Measurements from ENCODE around the gene CDCA4.

Gene CDCA4

GRCh38 chr14:104975481-104976197 is 45.2 kb downstream of the CDCA4 start:
- no peak for DNase-seq (ENCODE audit: low spot score)

DNA sequence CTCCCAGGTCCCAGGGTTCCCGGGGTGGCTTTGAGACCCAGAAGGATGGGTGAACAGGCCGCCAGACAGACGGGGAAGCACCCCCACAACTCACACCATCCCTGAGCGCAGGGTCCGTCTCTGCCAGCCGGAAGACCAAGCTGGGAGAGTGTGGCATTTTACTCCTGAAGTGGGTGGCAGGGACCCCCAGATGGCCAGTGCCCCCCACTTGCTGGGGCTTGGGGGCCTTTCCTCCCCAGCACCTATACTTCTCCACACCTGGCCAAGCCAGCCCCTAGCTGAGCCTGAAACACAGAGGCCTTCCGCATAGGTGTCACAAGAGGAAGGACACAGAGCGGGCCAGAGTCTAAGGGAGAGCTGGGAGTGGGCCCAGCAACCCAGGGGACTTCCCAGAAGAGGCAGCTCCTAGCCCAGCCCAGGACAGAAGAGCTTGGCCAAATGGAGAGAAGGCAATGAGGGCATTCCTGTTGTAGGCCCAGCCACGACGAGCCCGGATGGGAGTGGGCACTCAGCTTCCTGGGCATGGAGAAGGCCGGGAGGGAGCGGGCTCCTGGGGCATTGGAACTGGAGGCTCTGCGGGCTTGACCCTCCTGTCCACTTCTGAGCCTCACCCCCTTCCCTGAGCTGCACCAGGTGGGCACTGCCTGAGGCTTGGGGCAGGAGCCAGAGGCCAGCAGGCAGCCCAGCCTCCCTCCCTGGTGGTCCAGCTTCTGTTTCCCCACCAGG is 46.1 kb downstream of the CDCA4 start:
- DNase-seq (ENCODE audit: low spot score), result no peak

DNA sequence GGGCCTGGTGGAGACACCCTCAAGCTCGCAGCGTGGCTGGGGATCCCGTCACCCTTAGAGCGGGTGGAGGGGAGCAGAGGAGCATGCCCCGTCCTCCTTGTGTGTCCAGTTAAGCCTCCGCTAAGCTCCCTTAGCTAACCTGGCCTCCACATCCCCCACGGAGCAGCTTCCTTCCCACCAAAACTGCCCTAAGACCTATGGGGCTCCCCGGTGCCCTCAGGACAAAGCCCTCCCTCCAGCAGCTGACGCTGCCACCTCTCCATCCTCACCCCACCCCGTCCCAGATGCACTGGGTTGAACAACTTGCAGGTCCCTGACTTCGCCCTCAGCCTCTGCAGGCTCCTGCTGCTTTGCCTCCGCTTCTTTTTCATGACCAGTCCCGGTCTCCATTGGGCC is 46.7 kb downstream of the CDCA4 start:
- DNase-seq (ENCODE audit: low spot score), result no peak

DNA sequence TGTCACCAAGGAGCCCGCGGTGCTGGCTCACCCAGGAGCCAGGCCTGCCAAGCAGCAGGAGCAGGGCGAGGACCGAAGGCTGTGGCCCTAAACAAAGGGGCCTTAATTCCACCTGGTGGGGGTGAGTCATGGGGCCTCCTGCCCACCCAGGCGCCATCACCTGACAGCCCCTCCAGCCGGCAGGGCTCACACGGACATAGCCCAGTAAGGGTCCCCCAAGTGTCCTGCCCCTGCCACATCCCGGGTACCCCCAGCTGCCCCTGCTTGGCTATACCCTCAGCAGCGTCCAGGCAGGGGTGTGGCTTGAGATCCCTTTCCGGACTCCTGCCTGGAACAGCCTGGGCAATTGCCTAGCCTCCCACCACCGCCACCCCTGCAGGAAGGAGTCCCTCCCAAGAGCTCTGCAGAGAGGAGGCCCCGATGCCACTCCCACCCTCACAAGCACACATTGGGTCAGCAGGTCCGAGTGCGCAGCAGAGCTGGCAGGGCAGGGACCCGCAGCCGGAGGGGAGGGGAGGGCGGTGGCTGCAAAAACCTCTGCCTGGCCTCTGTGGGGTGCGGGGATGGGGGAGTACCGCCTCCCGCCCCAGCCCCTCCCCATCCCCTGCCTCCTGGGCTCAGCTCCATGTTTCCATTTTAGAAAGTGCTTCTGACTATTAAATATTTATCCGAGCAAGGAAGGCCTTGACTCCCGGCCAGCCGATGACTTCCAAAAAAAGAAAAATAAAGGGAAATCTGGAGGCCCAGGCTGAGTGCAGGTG is 47.3 kb downstream of the CDCA4 start:
- DNase-seq (ENCODE audit: low spot score), result peak; percentile 76

DNA sequence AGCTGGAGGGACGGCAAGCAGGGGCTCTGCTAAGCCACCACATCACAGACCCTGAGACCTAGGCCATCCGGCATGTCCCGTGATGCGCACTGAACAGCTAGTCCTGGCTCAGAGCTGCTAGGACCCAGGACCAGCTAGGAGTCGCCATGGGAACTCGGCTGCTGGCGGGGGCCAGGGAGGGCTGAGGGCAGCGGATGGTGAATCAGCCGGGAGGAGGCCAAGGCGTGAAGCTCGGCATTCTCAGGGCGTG is 47.8 kb downstream of the CDCA4 start:
- DNase-seq (ENCODE audit: low spot score), result peak; percentile 95

DNA sequence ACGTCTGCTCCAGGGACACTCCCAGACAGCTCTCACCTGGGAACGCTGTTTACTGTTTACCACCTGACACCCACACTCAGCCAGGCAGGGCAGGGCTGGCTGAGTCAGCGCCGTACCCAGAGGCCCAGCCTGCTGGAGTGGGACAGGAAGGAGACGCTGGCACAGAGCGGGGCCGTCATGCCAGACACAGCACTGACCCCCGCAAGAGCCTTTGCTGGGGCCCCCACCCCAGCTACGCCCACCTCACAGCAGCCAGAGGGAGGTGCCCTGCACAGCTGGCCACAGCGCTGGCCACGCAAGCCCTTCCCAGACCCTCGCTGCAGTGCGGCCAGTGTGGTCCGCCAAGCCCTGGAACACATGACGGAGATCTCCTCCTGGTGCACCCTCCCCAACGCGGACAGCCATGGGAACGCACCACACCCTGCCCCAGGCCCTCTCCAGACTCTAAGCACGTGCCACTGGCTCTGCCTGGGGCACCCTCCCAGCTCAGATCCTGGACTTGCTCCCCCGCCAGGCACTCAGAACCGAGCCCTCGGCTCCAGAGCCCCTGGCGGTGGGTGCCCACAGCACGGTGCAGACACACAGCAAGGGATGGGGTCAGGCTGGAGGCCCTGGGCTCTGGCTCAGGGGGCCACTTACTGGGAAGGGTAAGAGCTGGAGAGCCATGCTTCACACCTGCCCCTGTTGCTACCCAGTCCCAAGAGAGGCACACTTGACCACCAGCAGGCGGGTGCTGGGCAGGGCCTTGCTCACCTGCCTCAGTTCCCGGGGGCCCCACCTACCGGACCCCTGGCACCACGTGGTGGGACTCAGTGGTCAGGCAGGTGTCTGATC is 48.4 kb downstream of the CDCA4 start:
- peak; percentile 75 for DNase-seq (ENCODE audit: low spot score)

DNA sequence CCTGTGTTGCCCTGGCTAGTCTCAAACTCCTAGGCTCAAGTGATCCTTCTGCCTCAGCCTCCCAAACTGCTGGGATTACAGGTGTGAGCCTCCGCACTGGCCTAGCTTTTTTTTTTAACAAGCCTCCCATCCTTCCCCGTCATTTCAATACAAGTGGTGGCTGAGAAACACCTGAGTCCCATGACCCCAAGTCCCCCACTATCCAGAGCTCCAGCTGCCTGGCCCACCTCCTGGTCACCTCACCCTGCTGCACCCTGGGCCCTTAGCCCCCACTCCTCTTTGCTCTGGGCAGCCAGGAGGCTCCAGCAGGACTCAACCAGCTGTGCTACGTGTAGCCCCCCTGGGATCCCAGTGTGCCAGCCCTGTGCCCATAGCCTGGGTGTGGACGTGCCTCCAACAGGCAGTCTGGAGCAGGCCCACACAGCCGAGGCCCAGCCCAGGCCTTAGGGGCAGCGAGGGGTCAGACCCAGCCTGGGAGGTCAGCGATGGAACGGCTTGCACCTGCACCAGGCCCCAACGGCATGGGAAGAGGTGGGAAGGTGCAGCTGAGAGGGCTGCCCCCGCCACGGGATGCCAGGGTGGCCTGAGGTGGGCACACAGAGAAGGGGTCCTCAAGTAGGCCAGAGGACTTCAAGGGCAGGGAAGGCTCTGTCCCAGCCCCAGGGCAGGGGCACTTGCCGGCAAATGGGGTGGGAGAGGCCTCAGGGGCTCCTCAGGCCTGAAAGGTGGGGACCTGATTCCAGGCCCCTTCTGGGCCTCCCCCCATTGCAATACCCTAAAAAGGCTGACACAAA is 49.2 kb downstream of the CDCA4 start:
- no peak for DNase-seq (ENCODE audit: low spot score)

GRCh38 chr14:104970231-104971068 is 50.4 kb downstream of the CDCA4 start:
- peak; percentile 93 for DNase-seq (ENCODE audit: low spot score)

DNA sequence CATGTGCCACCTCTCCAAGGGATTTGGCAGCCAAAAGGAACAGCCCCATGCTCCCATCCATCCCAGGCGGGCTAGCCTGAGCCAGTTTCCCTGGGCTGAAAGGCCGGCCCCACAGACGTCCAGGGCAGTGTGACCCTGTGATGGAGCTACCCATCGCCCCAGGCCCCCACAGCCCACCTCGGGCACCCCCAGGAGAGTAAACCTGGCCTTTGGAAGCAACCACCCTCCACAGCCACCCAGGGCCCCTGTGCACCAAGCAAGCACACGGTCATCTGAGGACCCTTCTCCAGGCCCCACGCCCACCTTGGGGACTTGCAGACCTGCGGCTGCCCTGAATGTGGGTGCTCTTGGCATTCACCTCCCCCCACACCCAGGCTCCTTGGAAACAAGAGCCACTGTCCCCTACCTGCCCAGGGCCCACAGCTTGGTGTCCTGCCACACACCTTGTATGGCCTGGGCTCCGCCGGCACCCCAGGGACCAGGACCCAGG is 51.1 kb downstream of the CDCA4 start:
- DNase-seq (ENCODE audit: low spot score), result no peak

DNA sequence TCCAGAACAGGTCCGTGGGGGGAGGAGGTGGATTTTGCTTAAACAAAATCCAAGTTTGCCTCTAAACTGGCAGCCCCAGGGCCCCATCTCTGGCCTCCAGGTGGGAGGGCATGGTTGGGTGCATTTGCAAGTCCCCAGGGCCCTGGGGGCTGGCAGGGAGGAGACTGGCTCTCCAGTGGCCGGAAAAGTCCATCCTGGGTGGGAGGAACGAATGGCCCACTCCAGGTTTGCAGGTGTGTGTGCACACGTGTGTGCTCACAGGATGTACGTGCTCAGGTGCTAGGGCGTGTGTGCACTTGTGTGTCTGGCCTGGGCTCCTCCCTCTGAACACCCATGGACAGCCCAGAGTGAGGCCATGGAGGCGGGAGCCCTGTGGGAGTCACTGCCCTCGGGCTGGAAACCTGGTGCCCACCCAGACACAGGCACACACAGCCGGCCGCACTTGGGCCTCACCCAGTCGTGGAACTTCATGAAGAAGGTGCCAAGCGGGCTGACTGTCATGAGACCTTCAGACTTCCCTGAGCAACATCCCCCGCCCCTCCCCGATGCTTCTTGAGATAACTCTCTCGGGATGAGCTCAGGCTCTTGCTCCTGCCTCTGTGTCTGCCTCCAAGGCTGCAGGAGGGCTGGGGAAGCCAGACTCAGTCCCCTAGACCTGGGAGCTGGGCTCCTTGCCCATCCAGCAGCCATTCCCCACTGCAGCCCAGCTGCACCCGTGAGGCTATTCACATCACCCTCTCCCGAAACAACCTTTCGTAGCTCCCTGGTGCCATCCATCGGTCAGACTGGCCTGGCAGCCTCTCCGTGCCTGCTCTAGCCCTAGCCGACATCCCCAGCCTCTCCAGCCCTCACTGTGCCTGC is 52.1 kb downstream of the CDCA4 start:
- DNase-seq (ENCODE audit: low spot score), result peak; percentile 72

DNA sequence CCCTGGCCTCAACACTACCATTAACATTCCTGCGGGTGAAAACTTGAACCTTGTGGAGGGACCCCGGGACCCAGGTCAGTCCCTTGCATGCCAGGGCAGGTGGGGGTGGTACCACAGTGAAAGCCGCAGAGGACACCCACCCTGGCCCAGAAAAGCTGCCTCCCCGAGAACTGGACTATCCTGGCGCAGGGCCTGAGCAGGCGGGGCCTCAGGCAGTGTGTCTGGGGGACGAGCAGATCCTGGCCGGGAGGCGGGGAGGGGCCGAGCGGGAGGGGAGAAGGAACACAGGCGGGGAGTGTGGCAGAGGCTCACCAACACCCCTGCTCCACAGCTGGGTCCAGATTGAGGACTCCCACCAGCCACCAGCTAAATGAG is 52.7 kb downstream of the CDCA4 start:
- DNase-seq (ENCODE audit: low spot score), result peak; percentile 88

- DNase-seq (ENCODE audit: low spot score), result peak; percentile 70
Measured at GRCh38 chr14:104967386-104968152, 53.3 kb downstream of the CDCA4 start.

- DNase-seq (ENCODE audit: low spot score), result no peak
Measured at GRCh38 chr14:104966981-104967385, 53.9 kb downstream of the CDCA4 start.

DNA sequence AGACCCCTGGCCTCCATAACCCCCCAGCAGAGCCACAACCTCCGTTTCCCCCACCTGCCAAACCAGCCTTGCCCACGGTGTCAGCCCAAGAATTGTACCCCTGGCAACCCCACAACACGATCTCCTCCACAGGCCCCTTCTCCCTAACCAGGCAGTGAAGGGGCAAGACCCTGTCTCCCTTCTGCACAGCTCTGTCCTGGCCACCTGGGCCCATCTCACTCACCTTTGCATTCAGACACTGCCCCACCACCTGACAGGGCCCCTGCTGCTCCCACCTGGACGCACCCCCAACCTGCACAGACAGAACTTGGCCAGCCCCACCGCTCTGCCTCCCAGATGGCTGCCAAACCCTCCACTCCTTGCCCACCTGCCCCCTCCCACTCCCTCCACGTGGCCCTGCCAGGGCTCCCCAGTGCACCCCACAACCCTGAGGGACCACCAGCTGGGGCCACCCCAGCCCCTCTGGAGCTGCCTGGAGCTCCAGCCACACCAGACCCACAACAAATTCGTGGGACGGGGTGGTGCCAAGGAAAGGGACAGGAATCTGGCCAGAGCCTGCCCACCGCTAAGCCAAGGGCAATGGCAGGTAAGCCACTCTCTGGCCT is 54.5 kb downstream of the CDCA4 start:
- DNase-seq (ENCODE audit: low spot score), result no peak

DNA sequence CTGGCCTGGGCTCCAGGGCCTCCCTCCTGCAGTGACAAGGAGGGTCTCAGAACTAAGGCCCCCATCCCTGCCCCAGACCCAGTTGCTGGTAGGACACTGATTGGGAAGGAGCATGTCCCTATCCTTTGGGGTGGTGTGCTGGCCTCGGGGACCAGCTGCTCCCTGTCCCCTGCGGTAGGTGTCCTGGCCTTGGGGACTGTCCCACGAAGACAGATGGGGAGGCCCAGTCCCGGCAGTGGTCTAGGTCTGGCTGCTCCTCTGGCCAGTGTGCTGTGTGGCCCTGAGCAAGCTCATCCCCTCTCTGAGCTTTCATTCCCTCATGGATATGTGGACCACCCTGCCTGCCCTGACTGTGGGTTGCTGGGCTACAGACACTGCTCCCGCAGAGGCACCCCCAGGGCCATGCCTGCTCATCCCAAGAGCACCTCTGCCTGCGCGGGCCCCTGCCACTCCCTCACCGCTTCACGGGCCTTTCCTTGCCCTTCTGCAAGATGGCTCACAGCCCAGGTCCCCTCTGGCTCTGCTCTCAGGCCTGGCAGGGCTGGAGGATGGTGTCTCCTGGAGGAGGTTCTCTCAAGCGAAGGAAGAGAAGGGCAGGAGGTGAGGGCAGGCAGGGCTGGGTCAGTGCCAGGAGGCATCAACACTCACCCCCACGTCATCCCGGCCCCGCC is 55.2 kb downstream of the CDCA4 start:
- DNase-seq (ENCODE audit: low spot score), result no peak

DNA sequence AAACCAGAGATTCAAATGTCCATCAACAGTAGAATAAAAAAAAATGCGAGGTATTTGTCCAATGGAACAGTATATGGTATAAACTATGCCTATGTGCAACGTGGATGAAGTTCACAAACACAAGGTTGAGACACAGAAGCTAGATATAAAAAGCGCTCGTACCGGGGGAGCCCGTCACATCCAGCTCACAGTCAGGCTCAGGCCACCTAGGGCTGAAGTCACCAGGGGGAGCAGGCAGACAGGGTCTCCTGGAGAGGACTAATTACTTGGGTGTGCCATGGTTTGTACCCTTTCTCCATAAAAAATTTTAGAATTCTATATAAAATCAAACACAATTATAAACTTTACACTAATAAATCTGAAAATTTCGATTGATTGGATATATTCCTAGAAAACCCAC is 56.3 kb downstream of the CDCA4 start:
- DNase-seq (ENCODE audit: low spot score), result no peak
